D721Med (cell line): ENCODE results near the gene KYAT1.

ENCODE experiments used
- DNase-seq: peaks from one replicate; pipeline ENCODE4 v3.0.0; 2011; ENCODE audit warnings: low spot score; ENCODE audit not compliant: insufficient read length
- FAIRE-seq: peaks from 2 replicates; lab custom pipeline; 2011; peaks lifted over from hg19 to GRCh38; lab: Jason Lieb, UNC
- CTCF ChIP-seq: IDR thresholded peaks from 2 replicates; pipeline ENCODE4 v1.5.1; 2012; ENCODE audit warnings: mild to moderate bottlenecking, control low read depth; ENCODE audit not compliant: insufficient read depth; ENCODE audit errors: missing control alignments

KYAT1 gene

GRCh38 chr9:128824911-128825310 lies 56.8 kb downstream of the KYAT1 start:
- no peak for DNase-seq
- TF ChIP-seq CTCF = no peak
- no peak for FAIRE-seq

GRCh38 chr9:128823903-128824406 lies 57.8 kb downstream of the KYAT1 start:
- DNase-seq (no peak), FAIRE-seq (no peak)
- TF ChIP-seq CTCF = no peak

GRCh38 chr9:128823362-128823902 lies 58.3 kb downstream of the KYAT1 start:
- DNase-seq (no peak), FAIRE-seq (no peak)
- TF ChIP-seq CTCF = no peak

GRCh38 chr9:128822407-128823042 lies 59.2 kb downstream of the KYAT1 start:
- FAIRE-seq = no peak
- DNase-seq = no peak
- TF ChIP-seq CTCF = no peak

GRCh38 chr9:128821584-128822406 lies 60.0 kb downstream of the KYAT1 start:
- no peak for TF ChIP-seq CTCF
- no peak for FAIRE-seq
- no peak for DNase-seq

- TF ChIP-seq CTCF = no peak
- FAIRE-seq = no peak
- DNase-seq = no peak
Measured at GRCh38 chr9:128820665-128821583, 60.8 kb downstream of the KYAT1 start.
